ENCODE results near the gene APAF1. TPM values are rescaled to one million over a fixed set of nuclear protein-coding genes. Genes with fewer than 3 reads are reported as not detected.

APAF1 gene
- polyA plus RNA-seq, 1 of the 3 experiments (the other 2 are of a cell fraction) = 3.3 TPM

- TF ChIP-seq IRF3 (IDR thresholded peaks at IDR 0.05; ENCODE audit: low read depth, low read length) (no peak), REST (IDR thresholded peaks at IDR 0.05; ENCODE audit: low read depth, low read length) (no peak), GATA2 (CRISPR knock-in tag; IDR thresholded peaks at IDR 0.05) (no peak), RCOR1 (IDR thresholded peaks at IDR 0.05; ENCODE audit: low read length) (no peak), FOSL2 (IDR thresholded peaks at IDR 0.05; ENCODE audit: borderline replicate concordance, low read depth) (peak; percentile 73), MEF2A (IDR thresholded peaks at IDR 0.05; ENCODE audit: borderline replicate concordance, low read depth) (no peak), GABPA (IDR thresholded peaks at IDR 0.05; ENCODE audit: low read depth) (no peak)
Measured at GRCh38 chr12:98635657-98636323, 9.3 kb upstream of the APAF1 start (continued).

- ChIA-PET CTCF (interaction anchor here (1.3 to 1.4 kb wide), 3 partner anchors 8 to 70 kb away, joined by 3 read pairs; partner anchors contain the start of gene APAF1), POLR2A (interaction anchor here (0.7 kb wide), 1 partner anchor 42 kb away, joined by 3 read pairs; no protein-coding TSS in a partner anchor)
- Histone ChIP-seq H3K27ac (ENCODE audit: low read depth in 2 of 2, low read length in 1 of 2) (peak overlapping the region in 1 of 2 experiments; percentile 51; a peak in 1 of 4 replicates), H3K27me3 (ENCODE audit: insufficient read depth) (no peaks in the 10 kb centered on the region), H3K4me1 (ENCODE audit: control insufficient read depth in 1 of 2, insufficient read depth in 2 of 2, low read depth in 1 of 2, low read length in 1 of 2) (peaks cover 0 to under 1% of the 10 kb centered on the region in 2 experiments; a peak in 1 of 4 replicates), H3F3A (replicated peaks; ENCODE audit: insufficient read depth) (peaks cover 24% of the 10 kb centered on the region), H3K36me3 (replicated peaks in 1 of 2; ENCODE audit: control insufficient read depth in 1 of 2, insufficient read depth in 2 of 2, low read length in 1 of 2) (peaks cover 0 to 23% of the 10 kb centered on the region in 2 experiments), H2AFZ (ENCODE audit: low read depth) (no peak overlapping the region), H3K9ac (no peak overlapping the region), H3K79me2 (ENCODE audit: insufficient read depth) (peaks cover 98% of the 10 kb centered on the region), H3K4me2 (no peak overlapping the region), H3K4me3 (ENCODE audit: low read depth in 2 of 2, low read length in 1 of 2) (no peak overlapping the region), H4K20me1 (ENCODE audit: insufficient read depth) (peaks cover 20% of the 10 kb centered on the region), H3K9me2 (no peaks in the 10 kb centered on the region), H3K9me3 (no peaks in the 10 kb centered on the region)
- 91% methylated on average over 2 of the region's 2 CpGs for WGBS (ENCODE audit: low lambda C conversion rate)
- no peak for TF ChIP-seq MAX (IDR thresholded peaks at IDR 0.05; ENCODE audit: low read depth)
- TF ChIP-seq TAF1 (IDR thresholded peaks at IDR 0.05; ENCODE audit: borderline replicate concordance, low read depth, low read length) = no peak
- no peak for TF ChIP-seq FOSL2 (IDR thresholded peaks at IDR 0.05; ENCODE audit: borderline replicate concordance, low read depth)
- no peak for TF ChIP-seq RAD21 (IDR thresholded peaks at IDR 0.05; ENCODE audit: low read length)
- TF ChIP-seq FOXJ3 (CRISPR knock-in tag; IDR thresholded peaks at IDR 0.05) = no peak
- no peak for TF ChIP-seq MXI1 (IDR thresholded peaks at IDR 0.05; ENCODE audit: low read depth, low read length)
- no peak for TF ChIP-seq CHD2 (IDR thresholded peaks at IDR 0.05; ENCODE audit: low read length, partially characterized antibody)
- no peak for TF ChIP-seq RXRA (IDR thresholded peaks at IDR 0.05; ENCODE audit: borderline replicate concordance, low read depth)
- no peak for TF ChIP-seq ELF1 (IDR thresholded peaks at IDR 0.05)
- no peak for TF ChIP-seq YY1 (IDR thresholded peaks at IDR 0.05; ENCODE audit: low read depth)
- TF ChIP-seq SIN3A (IDR thresholded peaks at IDR 0.05; ENCODE audit: borderline replicate concordance, low read depth, low read length) = no peak
- no peak for TF ChIP-seq PBX3 (IDR thresholded peaks at IDR 0.05)
- TF ChIP-seq RFX5 (IDR thresholded peaks at IDR 0.05; ENCODE audit: low read length) = no peak
- DNase-seq = no peak
Measured at GRCh38 chr12:98637068-98637467, 8.0 kb upstream of the APAF1 start.

Data from SK-N-SH (cell line).